ENCODE measurements around the gene MASP1.

DNA sequence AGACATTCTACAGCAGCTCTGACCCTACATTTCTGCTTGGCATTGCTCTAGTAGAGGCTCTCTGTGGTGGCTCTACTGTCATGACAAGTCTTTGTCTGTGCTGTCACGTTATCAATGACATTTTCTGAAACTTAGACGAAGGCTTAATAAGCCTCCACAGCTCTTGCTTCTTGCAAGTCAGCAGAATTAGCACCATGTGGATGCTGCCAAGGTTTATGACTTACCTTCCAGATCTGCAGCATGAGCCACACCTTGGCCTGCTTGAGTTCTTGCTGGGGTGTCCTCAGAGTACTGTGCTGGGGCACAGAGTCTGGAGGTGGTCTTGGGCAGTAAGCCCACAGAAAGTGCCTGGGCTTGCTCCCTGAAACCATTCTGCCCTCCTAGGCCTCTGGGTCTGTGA lies 84.5 kb downstream of the MASP1 start:
- TF ChIP-seq POLR2A (IDR thresholded peaks at IDR 0.05) = no peak
- TF ChIP-seq, protein P1, sequence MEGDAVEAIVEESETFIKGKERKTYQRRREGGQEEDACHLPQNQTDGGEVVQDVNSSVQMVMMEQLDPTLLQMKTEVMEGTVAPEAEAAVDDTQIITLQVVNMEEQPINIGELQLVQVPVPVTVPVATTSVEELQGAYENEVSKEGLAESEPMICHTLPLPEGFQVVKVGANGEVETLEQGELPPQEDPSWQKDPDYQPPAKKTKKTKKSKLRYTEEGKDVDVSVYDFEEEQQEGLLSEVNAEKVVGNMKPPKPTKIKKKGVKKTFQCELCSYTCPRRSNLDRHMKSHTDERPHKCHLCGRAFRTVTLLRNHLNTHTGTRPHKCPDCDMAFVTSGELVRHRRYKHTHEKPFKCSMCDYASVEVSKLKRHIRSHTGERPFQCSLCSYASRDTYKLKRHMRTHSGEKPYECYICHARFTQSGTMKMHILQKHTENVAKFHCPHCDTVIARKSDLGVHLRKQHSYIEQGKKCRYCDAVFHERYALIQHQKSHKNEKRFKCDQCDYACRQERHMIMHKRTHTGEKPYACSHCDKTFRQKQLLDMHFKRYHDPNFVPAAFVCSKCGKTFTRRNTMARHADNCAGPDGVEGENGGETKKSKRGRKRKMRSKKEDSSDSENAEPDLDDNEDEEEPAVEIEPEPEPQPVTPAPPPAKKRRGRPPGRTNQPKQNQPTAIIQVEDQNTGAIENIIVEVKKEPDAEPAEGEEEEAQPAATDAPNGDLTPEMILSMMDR (IDR thresholded peaks at IDR 0.05) = no peak

Data from suprapubic skin (tissue), 3 donors.